ENCODE results near the gene IL19. TPM values are rescaled to one million over a fixed set of nuclear protein-coding genes. Genes with fewer than 3 reads are reported as not detected.

The IL19 gene
- total RNA-seq, 2 experiments from 2014 or later, result not detected

- ChIA-PET POLR2A (interaction anchor here (0.6 to 1.1 kb wide), 3 partner anchors 10 to 70 kb away, joined by 3 read pairs; no protein-coding TSS in a partner anchor), CTCF (ENCODE audit: unreplicated experiment) (no interaction called here)
- Histone ChIP-seq H3K79me2 (ENCODE audit: insufficient read depth, low read depth, low read length) (no peaks in the 10 kb centered on the region), H3K9me3 (ENCODE audit: low read length) (no peaks in the 10 kb centered on the region), H3K9me2 (ENCODE audit: insufficient read depth, low read length) (no peaks in the 10 kb centered on the region), H3K4me3 (ENCODE audit: low read depth, low read length, poor library complexity, severe bottlenecking) (no peak overlapping the region), H3K4me1 (ENCODE audit: insufficient read depth, low read length, poor library complexity, severe bottlenecking) (no peaks in the 10 kb centered on the region), H3K36me3 (ENCODE audit: insufficient read depth, low read length) (no peaks in the 10 kb centered on the region), H3K4me2 (ENCODE audit: low read length) (no peak overlapping the region), H3K27ac (ENCODE audit: low read depth, low read length, poor library complexity, severe bottlenecking) (no peak overlapping the region), H4K20me1 (ENCODE audit: insufficient read depth, low read length) (no peaks in the 10 kb centered on the region), H2AFZ (ENCODE audit: low read length) (no peak overlapping the region)
- no TSS peak for BruUV-seq (replicated peaks)
- DNase-seq (ENCODE audit: low spot score), result no peak
- TF ChIP-seq CTCF (conservative IDR thresholded peaks at IDR 0.05; ENCODE audit: low read length) (no peak), EZH2phosphoT487 (IDR thresholded peaks at IDR 0.05; ENCODE audit: borderline replicate concordance, low read depth, low read length) (no peak)
- intact Hi-C loops (cut with micrococcal nuclease; ENCODE audit: unreplicated experiment), result no loop called here
Measured at GRCh38 chr1:206748348-206749030, 22.1 kb upstream of the IL19 start.

GRCh38 chr1:206751891-206752290 is 18.7 kb upstream of the IL19 start:
- POLR2A ChIA-PET, result interaction anchor here (0.6 kb wide), 1 partner anchor 52 kb away, joined by 5 read pairs; no protein-coding TSS in a partner anchor
- Histone ChIP-seq H4K20me1 (ENCODE audit: insufficient read depth, low read length) (no peaks in the 10 kb centered on the region), H3K4me2 (ENCODE audit: low read length) (no peak overlapping the region), H3K36me3 (ENCODE audit: insufficient read depth, low read length) (no peaks in the 10 kb centered on the region), H3K9me3 (ENCODE audit: low read length) (no peaks in the 10 kb centered on the region), H3K27ac (ENCODE audit: low read depth, low read length, poor library complexity, severe bottlenecking) (no peak overlapping the region), H3K79me2 (ENCODE audit: insufficient read depth, low read depth, low read length) (no peaks in the 10 kb centered on the region), H3K9me2 (ENCODE audit: insufficient read depth, low read length) (no peaks in the 10 kb centered on the region), H3K4me3 (ENCODE audit: low read depth, low read length, poor library complexity, severe bottlenecking) (no peak overlapping the region), H3K4me1 (ENCODE audit: insufficient read depth, low read length, poor library complexity, severe bottlenecking) (no peaks in the 10 kb centered on the region), H2AFZ (ENCODE audit: low read length) (no peak overlapping the region)
- intact Hi-C loops (cut with micrococcal nuclease; ENCODE audit: unreplicated experiment), result no loop called here
- no peak for TF ChIP-seq EZH2phosphoT487 (IDR thresholded peaks at IDR 0.05; ENCODE audit: borderline replicate concordance, low read depth, low read length)
- TF ChIP-seq CTCF (conservative IDR thresholded peaks at IDR 0.05; ENCODE audit: low read length), result no peak
- CTCF ChIA-PET (ENCODE audit: unreplicated experiment), result no interaction called here
- no peak for DNase-seq (ENCODE audit: low spot score)
- BruUV-seq (replicated peaks), result no TSS peak

DNA sequence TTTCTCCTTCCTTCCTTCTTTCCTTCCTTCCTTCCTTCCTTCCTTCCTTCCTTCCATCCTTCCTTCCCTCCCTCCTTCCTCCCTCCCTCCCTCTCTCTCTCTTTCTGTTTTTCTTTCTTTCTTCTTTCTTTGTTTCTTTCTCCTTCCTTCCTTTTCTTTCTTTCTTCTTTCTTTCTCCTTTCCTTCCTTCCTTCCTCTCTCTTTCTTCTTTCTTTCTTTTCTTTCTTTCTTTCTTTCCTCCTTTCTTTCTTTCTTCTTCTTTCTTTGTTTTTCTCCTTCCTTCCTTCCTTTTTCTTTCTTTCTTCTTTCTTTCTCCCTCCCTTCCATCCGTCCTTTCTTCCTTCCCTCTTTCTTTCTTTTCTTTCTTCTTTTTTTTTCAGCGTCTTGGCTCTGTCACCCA is 18.1 kb upstream of the IL19 start:
- ChIA-PET CTCF (ENCODE audit: unreplicated experiment) (no interaction called here), POLR2A (interaction anchor here (0.6 kb wide), 1 partner anchor 727 kb away, joined by 4 read pairs; no protein-coding TSS in a partner anchor)
- BruUV-seq (replicated peaks), result no TSS peak
- Histone ChIP-seq H3K4me3 (ENCODE audit: low read depth, low read length, poor library complexity, severe bottlenecking) (no peak overlapping the region), H3K4me2 (ENCODE audit: low read length) (no peak overlapping the region), H3K9me2 (ENCODE audit: insufficient read depth, low read length) (no peaks in the 10 kb centered on the region), H3K9me3 (ENCODE audit: low read length) (no peaks in the 10 kb centered on the region), H3K79me2 (ENCODE audit: insufficient read depth, low read depth, low read length) (no peaks in the 10 kb centered on the region), H3K27ac (ENCODE audit: low read depth, low read length, poor library complexity, severe bottlenecking) (no peak overlapping the region), H4K20me1 (ENCODE audit: insufficient read depth, low read length) (no peaks in the 10 kb centered on the region), H2AFZ (ENCODE audit: low read length) (no peak overlapping the region), H3K4me1 (ENCODE audit: insufficient read depth, low read length, poor library complexity, severe bottlenecking) (peaks cover 3% of the 10 kb centered on the region), H3K36me3 (ENCODE audit: insufficient read depth, low read length) (no peaks in the 10 kb centered on the region)
- no peak for DNase-seq (ENCODE audit: low spot score)
- intact Hi-C loops (cut with micrococcal nuclease; ENCODE audit: unreplicated experiment), result no loop called here
- no peak for TF ChIP-seq CTCF (conservative IDR thresholded peaks at IDR 0.05; ENCODE audit: low read length)
- no peak for TF ChIP-seq EZH2phosphoT487 (IDR thresholded peaks at IDR 0.05; ENCODE audit: borderline replicate concordance, low read depth, low read length)

Data from OCI-LY7 (cell line).